Epithelial cell of esophagus (primary cell): Measurements from ENCODE around the gene PKD1L1.
A peak's percentile ranks its signal among the peaks of the same experiment; 100 is the strongest.

Source experiments
- DNase-seq: peaks from one replicate; pipeline ENCODE4 v3.0.0; 2010; ENCODE audit warnings: low read depth
- H3K4me3 ChIP-seq: 2 replicates; pipeline ENCODE4 v1.5.1; 2011; ENCODE audit warnings: mild to moderate bottlenecking, low read length, control low read depth
- CTCF ChIP-seq: IDR thresholded peaks from 2 replicates; pipeline ENCODE4 v1.5.1; 2011; ENCODE audit warnings: low read depth, mild to moderate bottlenecking, low read length, control low read depth, inconsistent platforms; ENCODE audit not compliant: insufficient read depth; ENCODE audit errors: missing control alignments

Gene PKD1L1

GRCh38 chr7:47807756-47808155, 140.5 kb downstream of the PKD1L1 start:
- DNase-seq: no peak
- no peak for TF ChIP-seq CTCF
- H3K4me3 ChIP-seq: no peak overlapping the region

- no peak for DNase-seq
- no peak overlapping the region for H3K4me3 ChIP-seq
- TF ChIP-seq CTCF: no peak
These were observed 141.1 kb downstream of the PKD1L1 start for GRCh38 chr7:47807126-47807525.

- no peak for DNase-seq
- no peak for TF ChIP-seq CTCF
- H3K4me3 ChIP-seq: no peak overlapping the region
These were observed 141.6 kb downstream of the PKD1L1 start for GRCh38 chr7:47806701-47807103.

GRCh38 chr7:47804767-47805545, 143.3 kb downstream of the PKD1L1 start:
- no peak for TF ChIP-seq CTCF
- no peak overlapping the region for H3K4me3 ChIP-seq
- DNase-seq: peak; percentile 26

- H3K4me3 ChIP-seq: no peak overlapping the region
- TF ChIP-seq CTCF: no peak
- DNase-seq: no peak
These were observed 144.4 kb downstream of the PKD1L1 start for GRCh38 chr7:47803846-47804245.

- no peak overlapping the region for H3K4me3 ChIP-seq
- TF ChIP-seq CTCF: no peak
- no peak for DNase-seq
These were observed 145.2 kb downstream of the PKD1L1 start for GRCh38 chr7:47803025-47803424.

GRCh38 chr7:47801423-47801822, 146.8 kb downstream of the PKD1L1 start:
- no peak for TF ChIP-seq CTCF
- H3K4me3 ChIP-seq: no peak overlapping the region

More at GRCh38 chr7:47801423-47801822, 146.8 kb downstream of the PKD1L1 start:
- peak; percentile 88 for DNase-seq
